Neural crest cell (in vitro differentiated cells): ENCODE measurements around the gene CAMSAP3. TPM values are rescaled to one million over a fixed set of nuclear protein-coding genes. Genes with fewer than 3 reads are reported as not detected.
A peak's percentile ranks its signal among the peaks of the same experiment; 100 is the strongest.

Source experiments
- DNase-seq: peaks from one replicate; pipeline ENCODE4 v3.0.0; 2021; ENCODE audit warnings: low read depth, mixed read lengths, low spot score
- H3K27ac Mint-ChIP-seq: one replicate; pipeline ENCODE4 v1.8.0; 2021; ENCODE audit warnings: mild to moderate bottlenecking, mixed read lengths; ENCODE audit not compliant: unreplicated experiment
- H3K27me3 Mint-ChIP-seq: 2 replicates; pipeline ENCODE4 v1.8.0; 2021; ENCODE audit warnings: low read depth, mild to moderate bottlenecking, mixed read lengths
- H3K36me3 Mint-ChIP-seq: 2 replicates; pipeline ENCODE4 v1.8.0; 2021; ENCODE audit warnings: low read depth, mild to moderate bottlenecking, mixed read lengths
- H3K4me1 Mint-ChIP-seq: 2 replicates; pipeline ENCODE4 v1.8.0; 2021; ENCODE audit warnings: mixed read lengths
- H3K4me3 Mint-ChIP-seq: one replicate; pipeline ENCODE4 v1.8.0; 2021; ENCODE audit warnings: mild to moderate bottlenecking, mixed read lengths
- H3K9me3 Mint-ChIP-seq: 2 replicates; pipeline ENCODE4 v1.8.0; 2021; ENCODE audit warnings: mixed read lengths
- CTCF ChIP-seq: fragments of 200-600 bp; sonication (generic); conservative IDR thresholded peaks from 2 replicates; pipeline ENCODE4 v1.5.0; 2021; ENCODE audit warnings: antibody characterized with exemption, mild to moderate bottlenecking
- total RNA-seq: library from RNA; stranded (reverse); gene quantifications from 2 replicates; pipeline ENCODE4 v1.2.1, GENCODE V29; 2021

The CAMSAP3 gene
- total RNA-seq, 1 donor from 2014 or later = 13.7 TPM

- Mint-ChIP-seq H3K4me1 (no peaks in the 10 kb centered on the region), H3K9me3 (peaks cover 2% of the 10 kb centered on the region), H3K36me3 (no peaks in the 10 kb centered on the region), H3K27ac (no peak overlapping the region), H3K27me3 (peaks cover 15% of the 10 kb centered on the region), H3K4me3 (no peak overlapping the region)
- no peak for DNase-seq
- TF ChIP-seq CTCF = no peak
Measured at GRCh38 chr19:7645163-7645562, 49.5 kb downstream of the CAMSAP3 start.

GRCh38 chr19:7645656-7646425 is 50.2 kb downstream of the CAMSAP3 start:
- Mint-ChIP-seq H3K36me3 (no peaks in the 10 kb centered on the region), H3K27ac (no peak overlapping the region), H3K9me3 (no peaks in the 10 kb centered on the region), H3K27me3 (peaks cover 17% of the 10 kb centered on the region), H3K4me3 (peak overlapping the region; percentile 8), H3K4me1 (no peaks in the 10 kb centered on the region)
- no peak for DNase-seq
- no peak for TF ChIP-seq CTCF

- no peak for DNase-seq
- Mint-ChIP-seq H3K9me3 (no peaks in the 10 kb centered on the region), H3K36me3 (no peaks in the 10 kb centered on the region), H3K27me3 (peaks cover 19% of the 10 kb centered on the region), H3K27ac (no peak overlapping the region), H3K4me1 (no peaks in the 10 kb centered on the region), H3K4me3 (no peak overlapping the region)
- no peak for TF ChIP-seq CTCF
Measured at GRCh38 chr19:7646426-7646700, 50.7 kb downstream of the CAMSAP3 start.

GRCh38 chr19:7647156-7647555 is 51.5 kb downstream of the CAMSAP3 start:
- Mint-ChIP-seq H3K4me1 (peaks cover 2% of the 10 kb centered on the region), H3K4me3 (no peak overlapping the region)
- no peak for TF ChIP-seq CTCF

GRCh38 chr19:7648265-7649014 is 52.8 kb downstream of the CAMSAP3 start:
- no peaks in the 10 kb centered on the region for H3K9me3 Mint-ChIP-seq
- no peak overlapping the region for H3K27ac Mint-ChIP-seq
- H3K36me3 Mint-ChIP-seq = no peaks in the 10 kb centered on the region
- no peak for TF ChIP-seq CTCF
- no peak overlapping the region for H3K4me3 Mint-ChIP-seq
- peaks cover 30% of the 10 kb centered on the region for H3K27me3 Mint-ChIP-seq
- H3K4me1 Mint-ChIP-seq = peaks cover 8% of the 10 kb centered on the region
- no peak for DNase-seq

More at GRCh38 chr19:7647156-7647555, 51.5 kb downstream of the CAMSAP3 start:
- no peak for DNase-seq
- Mint-ChIP-seq H3K27me3 (peaks cover 24% of the 10 kb centered on the region), H3K9me3 (no peaks in the 10 kb centered on the region), H3K36me3 (no peaks in the 10 kb centered on the region), H3K27ac (no peak overlapping the region)
